GM19351 (cell line): ENCODE measurements around the gene ZFYVE9.
"Not testable (repeated sequence)": the region's sequence is repeated elsewhere in the genome, so short reads cannot be mapped to it uniquely, and the experiment has no call there.

Experiments
- ATAC-seq: cut with Tn5 transposase; IDR thresholded peaks from one replicate; pipeline ENCODE4 v1.9.1; 2021; ENCODE audit warnings: mild to moderate bottlenecking, moderate library complexity; ENCODE audit not compliant: unreplicated experiment

Gene ZFYVE9

GRCh38 chr1:52142220-52143183, 613 bp downstream of the ZFYVE9 start:
- ATAC-seq = peak; percentile 44

- no peak for ATAC-seq
Measured at GRCh38 chr1:52145137-52145536, 3.2 kb downstream of the ZFYVE9 start.

- not testable (repeated sequence) for ATAC-seq
Measured at GRCh38 chr1:52150445-52150844, 8.6 kb downstream of the ZFYVE9 start.

- ATAC-seq = no peak
Measured at GRCh38 chr1:52150946-52151345, 9.1 kb downstream of the ZFYVE9 start.

GRCh38 chr1:52152572-52152971, 10.7 kb downstream of the ZFYVE9 start:
- ATAC-seq = no peak

- ATAC-seq = no peak
Measured at GRCh38 chr1:52153010-52153409, 11.1 kb downstream of the ZFYVE9 start.

- ATAC-seq = no peak
Measured at GRCh38 chr1:52153898-52154297, 12.0 kb downstream of the ZFYVE9 start.

- no peak for ATAC-seq
Measured at GRCh38 chr1:52156460-52156859, 14.6 kb downstream of the ZFYVE9 start.

- ATAC-seq = no peak
Measured at GRCh38 chr1:52157582-52157981, 15.7 kb downstream of the ZFYVE9 start.

GRCh38 chr1:52158218-52158617, 16.3 kb downstream of the ZFYVE9 start:
- ATAC-seq = no peak

- no peak for ATAC-seq
Measured at GRCh38 chr1:52159033-52159789, 17.3 kb downstream of the ZFYVE9 start.

GRCh38 chr1:52162947-52163346, 21.1 kb downstream of the ZFYVE9 start:
- ATAC-seq = no peak

- ATAC-seq = no peak
Measured at GRCh38 chr1:52164604-52165003, 22.7 kb downstream of the ZFYVE9 start.

GRCh38 chr1:52166996-52167753, 25.3 kb downstream of the ZFYVE9 start:
- ATAC-seq = no peak

GRCh38 chr1:52168373-52169080, 26.6 kb downstream of the ZFYVE9 start:
- ATAC-seq = no peak

- ATAC-seq = not testable (repeated sequence)
Measured at GRCh38 chr1:52171149-52171548, 29.3 kb downstream of the ZFYVE9 start.

- ATAC-seq = no peak
Measured at GRCh38 chr1:52179073-52179472, 37.2 kb downstream of the ZFYVE9 start.

GRCh38 chr1:52180176-52180575, 38.3 kb downstream of the ZFYVE9 start:
- no peak for ATAC-seq

- not testable (repeated sequence) for ATAC-seq
Measured at GRCh38 chr1:52181759-52182158, 39.9 kb downstream of the ZFYVE9 start.

GRCh38 chr1:52182328-52182727, 40.4 kb downstream of the ZFYVE9 start:
- ATAC-seq = not testable (repeated sequence)
